Inflammatory macrophage treated with lipopolysaccharide for 4 hours (primary cell): ENCODE results near the gene GLOD4.
A peak's percentile ranks its signal among the peaks of the same experiment; 100 is the strongest.
"Not testable (repeated sequence)": the region's sequence is repeated elsewhere in the genome, so short reads cannot be mapped to it uniquely, and the experiment has no call there.

ENCODE experiments used
- DNase-seq: peaks from one replicate; pipeline ENCODE4 v3.0.0-alpha.2; 2020

GLOD4 gene

GRCh38 chr17:767076-767475, 15.0 kb downstream of the GLOD4 start:
- no peak for DNase-seq

GRCh38 chr17:760371-760770, 21.7 kb downstream of the GLOD4 start:
- DNase-seq: no peak

- DNase-seq: no peak
Measured at GRCh38 chr17:759964-760363, 22.1 kb downstream of the GLOD4 start.

GRCh38 chr17:756010-756567, 26.0 kb downstream of the GLOD4 start:
- not testable (repeated sequence) for DNase-seq

- DNase-seq: not testable (repeated sequence)
Measured at GRCh38 chr17:755319-755961, 26.6 kb downstream of the GLOD4 start.

- DNase-seq: no peak
Measured at GRCh38 chr17:753418-753817, 28.7 kb downstream of the GLOD4 start.

- DNase-seq: no peak
Measured at GRCh38 chr17:752620-753219, 29.4 kb downstream of the GLOD4 start.

- DNase-seq: peak; percentile 87
Measured at GRCh38 chr17:752002-752619, 30.0 kb downstream of the GLOD4 start, which contains the start of gene GEMIN4. GEMIN4 (minus strand) TSS chr17:752264; CDS start chr17:752142, 122 bp downstream.

- peak; percentile 57 for DNase-seq
Measured at GRCh38 chr17:751269-752001, 30.6 kb downstream of the GLOD4 start.

GRCh38 chr17:750431-751037, 31.5 kb downstream of the GLOD4 start:
- DNase-seq: no peak

- not testable (repeated sequence) for DNase-seq
Measured at GRCh38 chr17:749359-749758, 32.7 kb downstream of the GLOD4 start.

- DNase-seq: not testable (repeated sequence)
Measured at GRCh38 chr17:748604-749003, 33.5 kb downstream of the GLOD4 start.

- no peak for DNase-seq
Measured at GRCh38 chr17:746783-747629, 35.1 kb downstream of the GLOD4 start.

- no peak for DNase-seq
Measured at GRCh38 chr17:746181-746580, 35.9 kb downstream of the GLOD4 start.

GRCh38 chr17:745406-745805, 36.7 kb downstream of the GLOD4 start:
- no peak for DNase-seq

- DNase-seq: no peak
Measured at GRCh38 chr17:744937-745336, 37.1 kb downstream of the GLOD4 start.

- no peak for DNase-seq
Measured at GRCh38 chr17:743139-743538, 38.9 kb downstream of the GLOD4 start.

- no peak for DNase-seq
Measured at GRCh38 chr17:742147-742793, 39.8 kb downstream of the GLOD4 start.

- DNase-seq: peak; percentile 95
Measured at GRCh38 chr17:740240-741017, 41.7 kb downstream of the GLOD4 start.

- no peak for DNase-seq
Measured at GRCh38 chr17:737561-738113, 44.4 kb downstream of the GLOD4 start.
